ENCODE results near the gene AVL9. TPM values are rescaled to one million over a fixed set of nuclear protein-coding genes. Genes with fewer than 3 reads are reported as not detected.
"Not testable (repeated sequence)": the region's sequence is repeated elsewhere in the genome, so short reads cannot be mapped to it uniquely, and the experiment has no call there.

Gene AVL9
- total RNA-seq, 4 donors from 2014 or later = 16.6 to 31.1 (median 22.0) TPM

DNA sequence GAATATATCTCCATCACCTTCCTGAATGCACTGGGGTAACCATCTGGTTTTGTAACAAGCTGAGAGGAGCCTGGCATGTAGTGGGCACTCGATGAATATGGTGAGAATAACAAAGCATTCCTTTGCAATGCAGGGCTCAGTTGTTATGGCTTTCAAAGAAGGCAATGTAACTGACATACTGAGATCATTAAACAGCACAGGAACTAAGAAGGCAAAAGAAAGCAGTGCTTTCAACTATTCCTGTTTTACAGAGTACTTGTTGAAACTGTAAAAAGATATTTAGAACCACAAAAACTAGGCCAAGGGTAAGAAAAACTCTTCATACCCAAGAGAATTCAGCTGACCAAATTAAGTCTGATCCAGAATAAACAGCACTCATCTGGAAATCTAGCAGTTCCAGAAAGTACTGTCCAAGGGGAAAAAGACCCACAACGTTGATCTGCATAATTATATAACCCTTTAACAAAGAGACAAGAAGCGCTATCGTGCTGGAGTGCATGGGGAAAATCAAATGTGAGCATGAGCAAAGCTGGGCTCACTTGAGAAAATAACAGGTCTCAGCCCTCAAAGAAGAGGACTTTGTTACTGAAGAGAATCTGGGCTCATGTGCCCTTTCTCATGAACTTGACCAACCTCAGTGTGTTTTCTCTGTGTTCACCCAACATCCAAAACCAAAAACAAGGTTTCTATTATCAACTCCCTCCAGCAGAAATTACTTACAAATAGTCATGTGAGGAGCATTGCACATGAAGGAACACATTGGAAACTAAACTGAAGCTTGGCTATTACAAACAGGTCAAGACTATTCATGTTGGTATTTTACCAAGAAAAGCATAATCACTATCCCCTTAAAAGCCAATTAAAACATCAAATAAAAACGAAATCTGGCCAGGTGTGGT, 116.2 kb downstream of the AVL9 start:
- 43% methylated on average over 2 to 5 of the region's 5 CpGs for WGBS, 2 donors (ENCODE audit: low coverage in 1 of 2)
- no peaks in the 10 kb centered on the region for H3K9me3 ChIP-seq
- no peaks in the 10 kb centered on the region for H3K27me3 ChIP-seq
- H3K4me1 ChIP-seq = peaks cover 0 to 13% (median 7%) of the 10 kb centered on the region in 3 donors
- H3K27ac ChIP-seq = peak overlapping the region in 1 of 4 donors; percentile 35
- TF ChIP-seq POLR2A (IDR thresholded peaks at IDR 0.05) (no peak), EP300 (IDR thresholded peaks at IDR 0.05) (no peak), POLR2AphosphoS5 (IDR thresholded peaks at IDR 0.05) (no peak)
- TF ChIP-seq, protein P1, sequence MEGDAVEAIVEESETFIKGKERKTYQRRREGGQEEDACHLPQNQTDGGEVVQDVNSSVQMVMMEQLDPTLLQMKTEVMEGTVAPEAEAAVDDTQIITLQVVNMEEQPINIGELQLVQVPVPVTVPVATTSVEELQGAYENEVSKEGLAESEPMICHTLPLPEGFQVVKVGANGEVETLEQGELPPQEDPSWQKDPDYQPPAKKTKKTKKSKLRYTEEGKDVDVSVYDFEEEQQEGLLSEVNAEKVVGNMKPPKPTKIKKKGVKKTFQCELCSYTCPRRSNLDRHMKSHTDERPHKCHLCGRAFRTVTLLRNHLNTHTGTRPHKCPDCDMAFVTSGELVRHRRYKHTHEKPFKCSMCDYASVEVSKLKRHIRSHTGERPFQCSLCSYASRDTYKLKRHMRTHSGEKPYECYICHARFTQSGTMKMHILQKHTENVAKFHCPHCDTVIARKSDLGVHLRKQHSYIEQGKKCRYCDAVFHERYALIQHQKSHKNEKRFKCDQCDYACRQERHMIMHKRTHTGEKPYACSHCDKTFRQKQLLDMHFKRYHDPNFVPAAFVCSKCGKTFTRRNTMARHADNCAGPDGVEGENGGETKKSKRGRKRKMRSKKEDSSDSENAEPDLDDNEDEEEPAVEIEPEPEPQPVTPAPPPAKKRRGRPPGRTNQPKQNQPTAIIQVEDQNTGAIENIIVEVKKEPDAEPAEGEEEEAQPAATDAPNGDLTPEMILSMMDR (IDR thresholded peaks at IDR 0.05) = no peak
- H3K36me3 ChIP-seq = no peaks in the 10 kb centered on the region
- ATAC-seq = no peak
- no peak overlapping the region for H3K4me3 ChIP-seq

DNA sequence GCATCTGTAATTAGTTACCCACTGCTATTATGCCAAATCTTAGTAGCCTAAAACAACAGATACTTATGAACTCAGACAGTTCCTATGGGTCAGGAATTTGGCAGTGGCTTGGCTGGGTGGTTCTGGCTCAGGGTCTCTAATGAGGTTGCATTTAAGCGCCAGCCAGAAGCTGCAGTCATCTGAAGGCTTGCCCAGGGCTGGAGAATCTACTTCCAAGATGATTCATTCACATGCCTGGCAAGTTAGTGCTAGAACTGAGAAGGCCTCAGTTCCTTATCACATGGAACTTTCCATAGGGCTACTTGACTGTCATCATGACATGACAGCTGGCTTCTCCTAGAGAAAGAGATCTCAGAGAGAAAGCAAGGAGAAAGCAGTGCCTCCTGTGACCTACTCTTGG, 121.3 kb downstream of the AVL9 start:
- H3K27ac ChIP-seq = no peak overlapping the region

DNA sequence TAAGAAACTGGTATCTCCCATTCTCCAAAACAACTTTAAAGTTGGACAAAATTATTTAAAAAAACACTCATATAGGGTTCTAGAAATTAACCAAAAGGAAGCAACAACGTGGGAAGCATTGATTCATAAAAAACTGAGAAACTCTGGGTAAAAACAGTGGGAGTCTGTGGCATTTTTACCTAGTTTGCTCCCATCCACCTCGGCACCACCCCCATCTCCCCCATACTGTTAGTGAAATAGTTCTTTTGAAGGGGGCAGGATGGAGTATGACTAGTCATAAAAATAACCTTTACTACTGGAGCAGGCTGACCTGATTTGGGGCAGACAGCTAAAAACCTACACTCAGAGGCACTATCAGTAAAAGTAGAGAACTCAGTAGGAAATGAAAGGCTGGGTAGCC, 123.2 kb downstream of the AVL9 start:
- TF ChIP-seq, protein P1 (IDR thresholded peaks at IDR 0.05) = no peak
- TF ChIP-seq EP300 (IDR thresholded peaks at IDR 0.05) (no peak), POLR2A (IDR thresholded peaks at IDR 0.05) (no peak), POLR2AphosphoS5 (IDR thresholded peaks at IDR 0.05) (no peak)
- H3K4me3 ChIP-seq = no peak overlapping the region
- ATAC-seq = no peak
- H3K4me1 ChIP-seq = no peaks in the 10 kb centered on the region
- no peak overlapping the region for H3K27ac ChIP-seq
- H3K36me3 ChIP-seq = no peaks in the 10 kb centered on the region
- H3K9me3 ChIP-seq = no peaks in the 10 kb centered on the region
- WGBS, 2 donors (ENCODE audit: low coverage in 1 of 2) = 81 to 93% methylated on average over 2 of the region's 2 CpGs
- H3K27me3 ChIP-seq = no peaks in the 10 kb centered on the region

More for the DNA sequence above, 121.3 kb downstream of the AVL9 start:
- Histone ChIP-seq H3K4me1 (peaks cover 0 to 6% (median 0%) of the 10 kb centered on the region in 3 donors), H3K4me3 (no peak overlapping the region), H3K36me3 (no peaks in the 10 kb centered on the region), H3K27me3 (no peaks in the 10 kb centered on the region), H3K9me3 (no peaks in the 10 kb centered on the region)
- no peak for ATAC-seq
- TF ChIP-seq, protein P1 (IDR thresholded peaks at IDR 0.05) = no peak
- TF ChIP-seq POLR2A (IDR thresholded peaks at IDR 0.05) (no peak), EP300 (IDR thresholded peaks at IDR 0.05) (no peak), POLR2AphosphoS5 (IDR thresholded peaks at IDR 0.05) (no peak)
- WGBS, 2 donors (ENCODE audit: low coverage in 1 of 2) = 45% methylated on average over 1 of the region's 1 CpG; no CpG with 5 or more reads in 1 of the 2 donors

DNA sequence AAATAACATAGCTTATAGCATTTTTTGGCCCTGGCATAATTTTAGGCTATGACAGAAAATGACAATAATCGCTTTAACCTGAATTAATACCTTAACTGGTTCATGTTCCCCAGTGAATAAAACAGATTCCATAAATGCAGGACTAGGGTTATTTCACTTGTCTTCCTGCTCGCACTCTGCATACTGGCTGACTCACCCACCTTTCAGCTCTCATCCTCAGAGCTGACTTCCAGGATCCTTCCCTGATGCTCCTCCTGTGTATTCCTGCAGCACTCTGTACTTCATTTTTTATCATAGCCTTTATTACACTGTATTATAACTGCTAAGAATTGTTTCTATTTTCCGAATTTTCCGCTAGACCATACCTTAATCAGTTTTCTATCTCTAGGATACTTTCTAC, 123.7 kb downstream of the AVL9 start:
- WGBS, 2 donors (ENCODE audit: low coverage in 1 of 2) = 90 to 92% methylated on average over 2 to 4 of the region's 4 CpGs
- H3K27ac ChIP-seq = no peak overlapping the region

DNA sequence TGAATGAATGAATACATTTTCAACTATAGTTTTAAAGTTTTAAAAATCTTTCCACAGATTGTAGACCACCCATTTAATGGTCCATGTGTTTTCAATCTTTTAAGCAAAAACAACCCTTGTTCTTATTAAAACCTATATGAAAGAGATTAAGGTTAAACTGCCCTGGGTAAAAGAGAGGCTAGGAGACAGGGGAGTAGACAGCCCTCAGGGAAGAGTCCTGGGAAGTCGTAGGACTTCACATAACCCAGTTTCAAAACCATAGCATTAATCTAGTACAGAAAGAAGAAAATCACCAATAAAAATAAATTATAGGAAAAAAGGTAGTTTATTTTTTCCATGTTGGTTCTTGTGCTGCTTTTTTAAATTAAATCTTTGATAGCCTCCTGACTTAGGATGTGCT, 124.1 kb downstream of the AVL9 start:
- WGBS, 2 donors (ENCODE audit: low coverage in 1 of 2) = 71 to 94% methylated on average over 1 of the region's 1 CpG
- not testable (repeated sequence) for H3K27me3 ChIP-seq, H3K27ac ChIP-seq, H3K4me3 ChIP-seq, H3K36me3 ChIP-seq, ATAC-seq, H3K4me1 ChIP-seq, H3K9me3 ChIP-seq

More for the DNA sequence above, 123.7 kb downstream of the AVL9 start:
- TF ChIP-seq POLR2AphosphoS5 (IDR thresholded peaks at IDR 0.05) (no peak), EP300 (IDR thresholded peaks at IDR 0.05) (no peak), POLR2A (IDR thresholded peaks at IDR 0.05) (no peak)
- TF ChIP-seq, protein P1 (IDR thresholded peaks at IDR 0.05) = no peak
- Histone ChIP-seq H3K9me3 (no peaks in the 10 kb centered on the region), H3K4me3 (no peak overlapping the region), H3K36me3 (no peaks in the 10 kb centered on the region), H3K27me3 (no peaks in the 10 kb centered on the region), H3K4me1 (no peaks in the 10 kb centered on the region)
- no peak for ATAC-seq

All from gastroesophageal sphincter (tissue), 4 donors.